Measurements from ENCODE around the gene GRID1. TPM values are rescaled to one million over a fixed set of nuclear protein-coding genes. Genes with fewer than 3 reads are reported as not detected.

Gene GRID1
- total RNA-seq, 1 donor, result not detected

DNA sequence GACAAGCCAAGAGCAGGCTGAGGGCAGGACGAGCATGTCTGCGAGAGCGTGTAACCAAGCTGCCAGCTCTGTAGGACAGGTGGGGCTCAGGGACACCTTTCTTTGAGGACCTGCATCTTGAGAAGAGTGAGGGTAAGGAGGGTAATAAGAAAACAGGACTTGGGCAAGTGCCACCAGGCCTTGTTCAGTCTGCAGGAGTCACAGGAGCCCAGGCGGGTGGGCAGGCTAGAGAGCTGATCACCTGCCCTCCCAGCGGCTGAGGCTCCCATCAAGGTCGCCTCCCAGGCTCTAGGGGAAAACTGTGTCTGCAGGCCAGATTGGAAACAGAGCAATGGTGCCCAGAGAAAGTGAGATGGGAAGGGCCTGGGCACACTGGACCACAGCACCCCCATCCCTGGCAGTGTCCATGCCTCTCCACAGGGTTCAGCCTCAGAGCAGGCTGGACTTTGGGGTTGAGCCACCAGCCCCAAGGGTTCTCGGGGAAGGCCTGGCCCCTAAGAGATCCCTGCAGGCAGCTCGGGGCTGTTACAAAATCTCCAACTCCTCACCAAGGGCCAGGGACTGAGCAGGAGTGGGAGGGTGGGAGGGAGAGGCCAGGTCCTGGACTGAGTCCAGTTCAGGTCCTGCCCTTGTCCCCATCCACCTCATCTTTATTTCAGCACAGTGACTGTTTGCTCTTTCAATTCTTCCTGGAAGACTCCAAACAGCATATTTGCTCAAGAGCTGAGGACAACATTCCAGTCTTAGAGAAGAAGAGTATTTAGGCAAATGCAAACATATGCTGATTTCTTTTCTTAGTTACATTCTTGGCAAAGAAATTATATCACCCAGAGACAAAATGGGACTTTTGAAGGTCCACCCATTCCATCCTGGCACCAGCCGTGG is 161.9 kb downstream of the GRID1 start:
- H3K4me3 ChIP-seq (ENCODE audit: low read depth, low read length), result no peak overlapping the region
- TF ChIP-seq, protein P1, sequence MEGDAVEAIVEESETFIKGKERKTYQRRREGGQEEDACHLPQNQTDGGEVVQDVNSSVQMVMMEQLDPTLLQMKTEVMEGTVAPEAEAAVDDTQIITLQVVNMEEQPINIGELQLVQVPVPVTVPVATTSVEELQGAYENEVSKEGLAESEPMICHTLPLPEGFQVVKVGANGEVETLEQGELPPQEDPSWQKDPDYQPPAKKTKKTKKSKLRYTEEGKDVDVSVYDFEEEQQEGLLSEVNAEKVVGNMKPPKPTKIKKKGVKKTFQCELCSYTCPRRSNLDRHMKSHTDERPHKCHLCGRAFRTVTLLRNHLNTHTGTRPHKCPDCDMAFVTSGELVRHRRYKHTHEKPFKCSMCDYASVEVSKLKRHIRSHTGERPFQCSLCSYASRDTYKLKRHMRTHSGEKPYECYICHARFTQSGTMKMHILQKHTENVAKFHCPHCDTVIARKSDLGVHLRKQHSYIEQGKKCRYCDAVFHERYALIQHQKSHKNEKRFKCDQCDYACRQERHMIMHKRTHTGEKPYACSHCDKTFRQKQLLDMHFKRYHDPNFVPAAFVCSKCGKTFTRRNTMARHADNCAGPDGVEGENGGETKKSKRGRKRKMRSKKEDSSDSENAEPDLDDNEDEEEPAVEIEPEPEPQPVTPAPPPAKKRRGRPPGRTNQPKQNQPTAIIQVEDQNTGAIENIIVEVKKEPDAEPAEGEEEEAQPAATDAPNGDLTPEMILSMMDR (IDR thresholded peaks at IDR 0.05; ENCODE audit: insufficient read depth, low read length), result no peak
- no peak for DNase-seq (ENCODE audit: low read depth)

DNA sequence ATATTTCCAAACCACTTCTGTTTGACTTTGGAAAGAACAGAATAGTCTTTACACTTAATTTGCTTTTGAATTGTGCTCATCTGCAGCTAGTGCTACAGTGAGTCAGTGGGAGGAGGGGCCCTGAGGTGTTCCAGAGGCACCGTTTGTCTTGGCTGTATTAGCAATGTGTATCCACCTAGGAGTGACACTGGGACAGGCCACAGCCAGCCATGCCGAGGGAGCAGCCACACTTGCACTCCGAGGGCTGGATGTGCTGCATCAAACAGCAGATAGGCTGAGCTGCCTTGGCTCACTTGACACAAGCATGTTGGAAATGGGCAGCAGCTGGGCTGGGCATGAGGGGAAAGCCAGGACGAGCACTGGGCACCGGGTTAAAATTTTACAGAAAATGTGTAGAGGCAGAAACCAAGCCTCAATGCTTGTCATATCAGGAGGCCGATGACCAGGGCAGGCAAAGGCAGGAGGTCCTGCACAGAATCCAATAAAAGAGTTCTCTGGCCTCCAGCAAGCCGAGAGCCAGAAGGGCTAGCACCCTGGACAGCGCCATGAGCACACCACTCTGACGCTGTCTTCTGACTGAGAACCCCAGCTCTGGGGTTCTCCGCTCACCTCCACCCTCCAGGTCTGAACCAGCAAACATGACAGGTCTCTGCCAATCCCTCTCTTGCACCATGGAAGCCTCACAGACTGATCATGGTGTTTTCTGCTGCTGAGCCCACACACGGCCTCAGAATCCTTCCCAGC is 163.3 kb downstream of the GRID1 start:
- DNase-seq (ENCODE audit: low read depth), result peak; percentile 2

DNA sequence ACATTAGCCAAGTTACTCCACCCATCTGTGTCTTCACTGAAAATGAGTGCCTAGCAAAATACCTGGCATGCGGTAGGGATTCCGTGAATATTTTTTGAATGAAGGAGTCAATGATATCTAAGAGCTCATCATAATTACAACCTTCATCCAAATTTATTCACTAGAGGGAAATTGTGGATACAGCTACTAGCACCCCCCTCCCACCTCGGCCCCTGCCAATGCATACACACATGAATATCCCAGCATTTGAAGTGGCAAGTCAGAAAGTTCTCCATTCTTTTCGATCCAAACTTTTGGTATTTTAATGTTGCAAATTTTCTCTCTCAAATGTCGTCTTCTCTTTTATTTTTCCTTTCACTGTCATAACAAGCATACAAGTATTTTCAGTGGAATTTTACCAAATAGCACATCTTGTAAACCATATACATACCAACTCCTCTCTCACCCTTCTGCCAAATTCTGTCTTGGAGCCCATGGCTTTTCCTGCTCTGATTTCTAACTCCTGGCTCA is 164.3 kb downstream of the GRID1 start:
- DNase-seq (ENCODE audit: low read depth), result no peak
- TF ChIP-seq, protein P1 (IDR thresholded peaks at IDR 0.05; ENCODE audit: insufficient read depth, low read length), result no peak
- H3K4me3 ChIP-seq (ENCODE audit: low read depth, low read length), result no peak overlapping the region

More for the DNA sequence above, 163.3 kb downstream of the GRID1 start:
- H3K4me3 ChIP-seq (ENCODE audit: low read depth, low read length), result no peak overlapping the region
- TF ChIP-seq, protein P1 (IDR thresholded peaks at IDR 0.05; ENCODE audit: insufficient read depth, low read length), result no peak

- DNase-seq (ENCODE audit: low read depth), result no peak
- TF ChIP-seq, protein P1 (IDR thresholded peaks at IDR 0.05; ENCODE audit: insufficient read depth, low read length), result no peak
- H3K4me3 ChIP-seq (ENCODE audit: low read depth, low read length), result no peak overlapping the region
Observed at GRCh38 chr10:86200867-86201266, 165.7 kb downstream of the GRID1 start.

DNA sequence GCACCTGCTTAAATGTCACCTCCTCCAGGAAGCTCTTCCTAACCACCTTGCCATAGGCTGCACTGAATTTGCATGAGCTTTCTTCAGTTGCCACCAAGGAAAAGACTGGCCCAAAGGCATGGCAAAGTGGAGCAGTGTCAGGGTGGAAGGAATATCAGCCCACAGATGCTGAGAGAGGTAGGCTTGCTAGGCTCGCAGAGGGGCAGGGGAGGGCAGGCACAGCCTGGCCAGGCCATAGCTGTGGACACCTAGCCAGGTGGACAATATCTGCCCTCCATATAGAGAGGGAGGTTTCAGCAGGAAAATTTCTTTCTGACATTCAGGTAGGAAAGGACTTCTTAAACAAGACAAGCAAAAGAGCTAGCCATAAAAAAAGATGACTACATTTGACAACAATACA is 166.3 kb downstream of the GRID1 start:
- DNase-seq (ENCODE audit: low read depth), result no peak
- H3K4me3 ChIP-seq (ENCODE audit: low read depth, low read length), result no peak overlapping the region
- TF ChIP-seq, protein P1 (IDR thresholded peaks at IDR 0.05; ENCODE audit: insufficient read depth, low read length), result no peak

DNA sequence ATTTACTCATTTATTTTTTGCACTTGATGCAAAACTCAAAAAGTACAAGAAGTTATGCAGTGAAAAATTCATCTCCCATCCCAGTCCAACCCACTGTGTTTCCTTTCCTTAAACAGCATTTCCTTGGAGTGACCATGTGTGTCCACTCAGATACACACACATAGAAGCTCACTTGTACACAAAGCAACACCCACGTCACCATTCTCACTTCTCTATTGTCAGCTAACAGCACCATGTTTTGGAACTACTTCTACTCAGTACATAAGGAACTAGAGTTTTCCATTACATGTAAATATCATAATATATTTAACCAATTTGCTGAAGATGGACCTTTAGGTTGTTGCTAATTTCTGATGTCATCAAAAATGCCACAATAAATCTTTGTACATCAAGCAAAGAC is 167.6 kb downstream of the GRID1 start:
- H3K4me3 ChIP-seq (ENCODE audit: low read depth, low read length), result no peak overlapping the region
- TF ChIP-seq, protein P1 (IDR thresholded peaks at IDR 0.05; ENCODE audit: insufficient read depth, low read length), result no peak
- no peak for DNase-seq (ENCODE audit: low read depth)

Measured in fibroblast of the aortic adventitia (primary cell).